Peyer's patch (tissue), 4 donors: Measurements from ENCODE around the gene YEATS2.

Experiments
- POLR2A ChIP-seq, 2 donors: fragments of 450-650 bp; IDR thresholded peaks; one replicate each; pipeline ENCODE4 v1.5.1; 2017; ENCODE audit warnings: antibody characterized with exemption in 2 of 2, mild to moderate bottlenecking in 2 of 2, moderate library complexity in 2 of 2
- TF ChIP-seq, protein P1 (sequence below), 6 experiments: fragments of 450-650 bp in 4 of 6; fragments of 200-600 bp in 2 of 6; sonication (generic) in 1 of 6; IDR thresholded peaks; one replicate each; pipeline ENCODE4 v1.5.1; 2017 to 2019; ENCODE audit warnings: antibody characterized with exemption in 6 of 6, mild to moderate bottlenecking in 3 of 6, moderate library complexity in 1 of 6

GRCh38 chr3:183762304-183762703, 64.7 kb downstream of the YEATS2 start:
- TF ChIP-seq, protein P1, sequence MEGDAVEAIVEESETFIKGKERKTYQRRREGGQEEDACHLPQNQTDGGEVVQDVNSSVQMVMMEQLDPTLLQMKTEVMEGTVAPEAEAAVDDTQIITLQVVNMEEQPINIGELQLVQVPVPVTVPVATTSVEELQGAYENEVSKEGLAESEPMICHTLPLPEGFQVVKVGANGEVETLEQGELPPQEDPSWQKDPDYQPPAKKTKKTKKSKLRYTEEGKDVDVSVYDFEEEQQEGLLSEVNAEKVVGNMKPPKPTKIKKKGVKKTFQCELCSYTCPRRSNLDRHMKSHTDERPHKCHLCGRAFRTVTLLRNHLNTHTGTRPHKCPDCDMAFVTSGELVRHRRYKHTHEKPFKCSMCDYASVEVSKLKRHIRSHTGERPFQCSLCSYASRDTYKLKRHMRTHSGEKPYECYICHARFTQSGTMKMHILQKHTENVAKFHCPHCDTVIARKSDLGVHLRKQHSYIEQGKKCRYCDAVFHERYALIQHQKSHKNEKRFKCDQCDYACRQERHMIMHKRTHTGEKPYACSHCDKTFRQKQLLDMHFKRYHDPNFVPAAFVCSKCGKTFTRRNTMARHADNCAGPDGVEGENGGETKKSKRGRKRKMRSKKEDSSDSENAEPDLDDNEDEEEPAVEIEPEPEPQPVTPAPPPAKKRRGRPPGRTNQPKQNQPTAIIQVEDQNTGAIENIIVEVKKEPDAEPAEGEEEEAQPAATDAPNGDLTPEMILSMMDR (IDR thresholded peaks at IDR 0.05): no peak
- TF ChIP-seq POLR2A (IDR thresholded peaks at IDR 0.05): no peak
